ENCODE data around the gene ACTR3.

GRCh38 chr2:113961000-113961399 is 71.1 kb downstream of the ACTR3 start:
- TF ChIP-seq CTCF (IDR thresholded peaks at IDR 0.05) (no peak), POLR2A (IDR thresholded peaks at IDR 0.05) (no peak)

Measured in ovary (tissue), 3 donors.